Liver (tissue), 9 donors: ENCODE results near the gene CCDC187. TPM values are rescaled to one million over a fixed set of nuclear protein-coding genes. Genes with fewer than 3 reads are reported as not detected.

Experiments
- DNase-seq: peaks from one replicate; pipeline ENCODE4 v3.0.0-alpha.2; 2017; ENCODE audit warnings: low spot score
- H3K27ac ChIP-seq, 2 donors: one replicate each; pipeline ENCODE4 v1.7.0; 2013; ENCODE audit warnings: inconsistent platforms in 2 of 2, low read length in 2 of 2, control low read depth in 1 of 2, low read depth in 1 of 2, mild to moderate bottlenecking in 1 of 2
- H3K27me3 ChIP-seq, 4 donors: one replicate each; pipeline versions ENCODE4 v1.6.1 to v1.7.0; 2013; ENCODE audit warnings: low read length in 3 of 4, inconsistent platforms in 1 of 4, mild to moderate bottlenecking in 1 of 4, moderate library complexity in 1 of 4; ENCODE audit not compliant: control insufficient read depth in 4 of 4, insufficient read depth in 4 of 4
- H3K36me3 ChIP-seq, 4 donors: one replicate each; pipeline versions ENCODE4 v1.6.1 to v1.7.0; 2013; ENCODE audit warnings: low read length in 3 of 4, mild to moderate bottlenecking in 3 of 4, low read depth in 1 of 4, moderate library complexity in 1 of 4; ENCODE audit not compliant: control insufficient read depth in 4 of 4, insufficient read depth in 3 of 4
- H3K4me1 ChIP-seq, 4 donors: one replicate each; pipeline versions ENCODE4 v1.6.1 to v1.7.0; 2013; ENCODE audit warnings: low read length in 3 of 4, mild to moderate bottlenecking in 3 of 4, moderate library complexity in 1 of 4; ENCODE audit not compliant: control insufficient read depth in 4 of 4, insufficient read depth in 4 of 4
- H3K4me3 ChIP-seq, 3 donors: one replicate each; pipeline versions ENCODE4 v1.6.1 to v1.7.0; 2013; ENCODE audit warnings: low read length in 3 of 3, control low read depth in 1 of 3, low read depth in 1 of 3, mild to moderate bottlenecking in 1 of 3
- H3K9ac ChIP-seq, 2 donors: one replicate each; pipeline ENCODE4 v1.7.0; 2013; ENCODE audit warnings: low read length in 2 of 2, mild to moderate bottlenecking in 2 of 2, moderate library complexity in 2 of 2, control low read depth in 1 of 2, low read depth in 1 of 2
- H3K9me3 ChIP-seq, 4 donors: one replicate each; pipeline versions ENCODE4 v1.6.1 to v1.7.0; 2013; ENCODE audit warnings: low read length in 3 of 4; ENCODE audit not compliant: control insufficient read depth in 4 of 4
- ATF3 ChIP-seq: IDR thresholded peaks from 2 replicates; pipeline ENCODE4 v1.6.1; 2016; ENCODE audit warnings: antibody characterized with exemption
- CTCF ChIP-seq: fragments of 150-350 bp; IDR thresholded peaks from 2 replicates; pipeline ENCODE4 v1.5.1; 2017; ENCODE audit warnings: improper control_type of control experiment, low read depth, low read length; ENCODE audit not compliant: missing input control
- EGR1 ChIP-seq, 2 donors: IDR thresholded peaks; 2 replicates each; pipeline ENCODE4 v1.6.1; 2016 to 2018; ENCODE audit warnings: antibody characterized with exemption in 2 of 2, low read depth in 2 of 2
- FOXA1 ChIP-seq: IDR thresholded peaks from 2 replicates; pipeline ENCODE4 v1.6.1; 2016; ENCODE audit warnings: antibody characterized with exemption
- FOXA2 ChIP-seq: IDR thresholded peaks from 2 replicates; pipeline ENCODE4 v1.6.1; 2016; ENCODE audit warnings: antibody characterized with exemption
- GABPA ChIP-seq, 2 donors: IDR thresholded peaks in 1 of 2; conservative IDR thresholded peaks in 1 of 2; 2 replicates each; pipeline ENCODE4 v1.6.1; 2016; ENCODE audit warnings: antibody characterized with exemption in 2 of 2, mild to moderate bottlenecking in 1 of 2, moderate library complexity in 1 of 2
- HNF4G ChIP-seq: IDR thresholded peaks from 2 replicates; pipeline ENCODE4 v1.6.1; 2016; ENCODE audit warnings: antibody characterized with exemption
- MAX ChIP-seq: IDR thresholded peaks from 2 replicates; pipeline ENCODE4 v1.6.1; 2016; ENCODE audit warnings: antibody characterized with exemption
- NR2F2 ChIP-seq: IDR thresholded peaks from 2 replicates; pipeline ENCODE4 v1.6.1; 2016; ENCODE audit warnings: antibody characterized with exemption
- REST ChIP-seq: IDR thresholded peaks from 2 replicates; pipeline ENCODE4 v1.6.1; 2016; ENCODE audit warnings: antibody characterized with exemption, mild to moderate bottlenecking
- RXRA ChIP-seq, 2 donors: IDR thresholded peaks; 2 replicates each; pipeline ENCODE4 v1.6.1; 2017 to 2018; ENCODE audit warnings: antibody characterized with exemption in 2 of 2, mild to moderate bottlenecking in 1 of 2
- SP1 ChIP-seq: IDR thresholded peaks from 2 replicates; pipeline ENCODE4 v1.6.1; 2018; ENCODE audit warnings: antibody characterized with exemption, mild to moderate bottlenecking
- TAF1 ChIP-seq: conservative IDR thresholded peaks from 2 replicates; pipeline ENCODE4 v1.6.1; 2016; ENCODE audit warnings: antibody characterized with exemption, mild to moderate bottlenecking
- YY1 ChIP-seq: IDR thresholded peaks from 2 replicates; pipeline ENCODE4 v1.6.1; 2016; ENCODE audit warnings: antibody characterized with exemption, mild to moderate bottlenecking
- WGBS: extraction: QIAGEN DNeasy Blood & Tissue Kit; methylation state at CpG from one replicate; pipeline ENCODE4 v1.1.7; 2013; 5-methylcytosine and 5-hydroxymethylcytosine counted together
- polyA plus RNA-seq, 2 donors: library from polyadenylated mRNA; stranded (reverse) in 1 of 2; unstranded in 1 of 2; fragments of 200-250 nt in 1 of 2; fragments of >200 nt in 1 of 2; fragmentation: Nextera tagmentation in 1 of 2; extraction: Ambion mirVana in 1 of 2; gene quantifications; one replicate each; pipeline versions ENCODE4 v1.2.1 to v1.2.3, GENCODE V29; 2013 to 2015
- total RNA-seq, 2 donors: library from RNA; depleted of rRNA; stranded (reverse); fragments of >200 nt; gene quantifications; one replicate each; pipeline ENCODE4 v1.2.3, GENCODE V29; 2014
- donor health status: healthy.
- donor health status: healthy.
- donor health status: healthy.
- donor health status: healthy.
- donor health status: healthy.

The CCDC187 gene
- total and polyA plus RNA-seq, 4 donors, result 0.05 TPM; not detected in 3

GRCh38 chr9:136302527-136302926, 1.4 kb downstream of the CCDC187 start (continued):
- TF ChIP-seq REST (no peak), FOXA2 (no peak), GABPA (IDR thresholded peaks at IDR 0.05 in 1 of 2, conservative IDR thresholded peaks at IDR 0.05 in 1 of 2) (no peak), NR2F2 (no peak)

GRCh38 chr9:136300866-136301265, 3.0 kb downstream of the CCDC187 start:
- H3K9ac ChIP-seq, result no peak overlapping the region
- WGBS, result 93% methylated on average over 13 of the region's 13 CpGs
- H3K4me3 ChIP-seq, result no peak overlapping the region
- H3K36me3 ChIP-seq, result no peaks in the 10 kb centered on the region
- no peak for DNase-seq
- TF ChIP-seq ATF3, result no peak
- TF ChIP-seq YY1, result no peak
- no peak for TF ChIP-seq SP1
- TF ChIP-seq FOXA1, result no peak
- TF ChIP-seq FOXA2, result no peak
- no peak for TF ChIP-seq MAX
- TF ChIP-seq RXRA (IDR thresholded peaks at IDR 0.05), result no peak
- no peak for TF ChIP-seq GABPA (IDR thresholded peaks at IDR 0.05 in 1 of 2, conservative IDR thresholded peaks at IDR 0.05 in 1 of 2)
- TF ChIP-seq HNF4G, result no peak
- no peak for TF ChIP-seq CTCF
- no peak for TF ChIP-seq TAF1
- H3K27ac ChIP-seq, result no peak overlapping the region
- no peaks in the 10 kb centered on the region for H3K27me3 ChIP-seq
- no peaks in the 10 kb centered on the region for H3K9me3 ChIP-seq
- H3K4me1 ChIP-seq, result peaks cover 0 to 9% (median 0%) of the 10 kb centered on the region in 4 donors

- no peaks in the 10 kb centered on the region for H3K9me3 ChIP-seq
Measured at GRCh38 chr9:136300016-136300545, 3.8 kb downstream of the CCDC187 start.

More at GRCh38 chr9:136300016-136300545, 3.8 kb downstream of the CCDC187 start:
- WGBS, result 93% methylated on average over 14 of the region's 14 CpGs
- no peaks in the 10 kb centered on the region for H3K36me3 ChIP-seq
- H3K9ac ChIP-seq, result no peak overlapping the region
- H3K27me3 ChIP-seq, result no peaks in the 10 kb centered on the region
- H3K27ac ChIP-seq, result no peak overlapping the region
- no peak overlapping the region for H3K4me3 ChIP-seq
- TF ChIP-seq EGR1 (IDR thresholded peaks at IDR 0.05; ENCODE audit: low read depth in 2 of 2), result no peak
- TF ChIP-seq REST, result no peak
- no peak for TF ChIP-seq GABPA (IDR thresholded peaks at IDR 0.05 in 1 of 2, conservative IDR thresholded peaks at IDR 0.05 in 1 of 2)
- no peak for TF ChIP-seq FOXA1
- TF ChIP-seq ATF3, result no peak
- TF ChIP-seq TAF1, result no peak
- TF ChIP-seq CTCF, result no peak
- H3K4me1 ChIP-seq, result peaks cover 0 to 12% (median 0%) of the 10 kb centered on the region in 4 donors
- DNase-seq, result no peak
